Loucy (cell line): ENCODE results near the gene DLG1.

Experiments used
- H2AFZ ChIP-seq: fragments of 200-600 bp; sonication (generic); 2 replicates; pipeline ENCODE4 v1.6.0; 2016; ENCODE audit warnings: antibody characterized with exemption, mild to moderate bottlenecking, low read length, moderate library complexity
- H3F3A ChIP-seq: fragments of 200-600 bp; 2 replicates; pipeline ENCODE4 v1.6.0; 2016; ENCODE audit warnings: antibody characterized with exemption, low read depth, mild to moderate bottlenecking
- H3K27me3 ChIP-seq: fragments of 200-600 bp; sonication (generic); 2 replicates; pipeline ENCODE4 v1.6.1; 2014; ENCODE audit warnings: low read length, mild to moderate bottlenecking; ENCODE audit not compliant: insufficient read depth, poor library complexity, severe bottlenecking
- H3K36me3 ChIP-seq: fragments of 200-600 bp; sonication (generic); 2 replicates; pipeline ENCODE4 v1.6.1; 2016; ENCODE audit warnings: low read length; ENCODE audit not compliant: insufficient read depth
- H3K4me1 ChIP-seq: fragments of 200-600 bp; sonication (generic); 2 replicates; pipeline ENCODE4 v1.5.1; 2014; ENCODE audit warnings: low read length, mild to moderate bottlenecking; ENCODE audit not compliant: insufficient read depth, poor library complexity, severe bottlenecking
- H3K4me2 ChIP-seq: fragments of 200-600 bp; sonication (generic); 2 replicates; pipeline ENCODE4 v1.6.0; 2014; ENCODE audit warnings: antibody characterized with exemption, low read length, low read depth, mild to moderate bottlenecking; ENCODE audit not compliant: poor library complexity, severe bottlenecking
- H3K4me3 ChIP-seq: fragments of 200-600 bp; sonication (generic); 2 replicates; pipeline ENCODE4 v1.5.1; 2014; ENCODE audit warnings: low read length, mild to moderate bottlenecking, mixed read lengths; ENCODE audit not compliant: poor library complexity, severe bottlenecking
- H3K79me2 ChIP-seq: fragments of 200-600 bp; sonication (generic); 2 replicates; pipeline ENCODE4 v1.6.1; 2014; ENCODE audit warnings: low read length; ENCODE audit not compliant: insufficient read depth
- H3K9ac ChIP-seq: fragments of 200-600 bp; sonication (generic); 2 replicates; pipeline ENCODE4 v1.6.0; 2014; ENCODE audit warnings: mild to moderate bottlenecking, low read depth, low read length, moderate library complexity; ENCODE audit not compliant: poor library complexity, severe bottlenecking
- H3K9me2 ChIP-seq: fragments of 200-600 bp; sonication (generic); replicated peaks from 2 replicates; pipeline ENCODE4 v1.6.1; 2016; ENCODE audit warnings: low read depth, low read length, mixed read lengths
- H3K9me3 ChIP-seq: fragments of 200-600 bp; sonication (generic); 2 replicates; pipeline ENCODE4 v1.6.1; 2014; ENCODE audit warnings: mild to moderate bottlenecking, antibody characterized with exemption, low read length, low read depth; ENCODE audit not compliant: insufficient read depth
- H4K20me1 ChIP-seq: fragments of 200-600 bp; sonication (generic); 2 replicates; pipeline ENCODE4 v1.6.0; 2014; ENCODE audit warnings: antibody characterized with exemption, low read length, mild to moderate bottlenecking; ENCODE audit not compliant: insufficient read depth, poor library complexity, severe bottlenecking
- CTCF ChIP-seq: fragments of 200-600 bp; sonication (generic); conservative IDR thresholded peaks from 2 replicates; pipeline ENCODE4 v1.5.1; 2014; ENCODE audit warnings: mild to moderate bottlenecking, antibody characterized with exemption, low read length
- EZH2phosphoT487 ChIP-seq: fragments of 200-600 bp; IDR thresholded peaks from 2 replicates; pipeline ENCODE4 v1.6.1; 2018; ENCODE audit warnings: antibody characterized with exemption, mild to moderate bottlenecking, moderate library complexity, borderline replicate concordance

Gene DLG1

GRCh38 chr3:197050511-197050910 is 247.9 kb downstream of the DLG1 start:
- no peak overlapping the region for H2AFZ ChIP-seq
- H3K27me3 ChIP-seq = no peaks in the 10 kb centered on the region
- peaks cover 36% of the 10 kb centered on the region; the same call in 1 of the 2 replicates for H3K36me3 ChIP-seq
- no peaks in the 10 kb centered on the region for H4K20me1 ChIP-seq
- no peaks in the 10 kb centered on the region for H3K9me3 ChIP-seq
- H3K9me2 ChIP-seq = no peaks in the 10 kb centered on the region
- 0 out of 2 replicates have a peak, but pooled peaks cover 2% of the 10 kb centered on the region for H3F3A ChIP-seq
- no peak overlapping the region for H3K9ac ChIP-seq
- H3K4me2 ChIP-seq = no peak overlapping the region
- no peak overlapping the region for H3K4me3 ChIP-seq
- TF ChIP-seq EZH2phosphoT487 (no peak), CTCF (no peak)
- no peaks in the 10 kb centered on the region for H3K4me1 ChIP-seq
- no peaks in the 10 kb centered on the region for H3K79me2 ChIP-seq

- Histone ChIP-seq H3K9me2 (no peaks in the 10 kb centered on the region), H3K4me1 (no peaks in the 10 kb centered on the region), H3K9me3 (no peaks in the 10 kb centered on the region), H4K20me1 (no peaks in the 10 kb centered on the region), H2AFZ (no peak overlapping the region), H3K79me2 (no peaks in the 10 kb centered on the region), H3K36me3 (peaks cover 28% of the 10 kb centered on the region; the same call in 1 of the 2 replicates), H3F3A (no peaks in the 10 kb centered on the region), H3K9ac (no peak overlapping the region), H3K4me2 (no peak overlapping the region), H3K27me3 (no peaks in the 10 kb centered on the region), H3K4me3 (no peak overlapping the region)
- TF ChIP-seq CTCF (no peak), EZH2phosphoT487 (no peak)
These were observed 255.9 kb downstream of the DLG1 start for GRCh38 chr3:197042539-197042938.

GRCh38 chr3:197041875-197042488 is 256.4 kb downstream of the DLG1 start:
- H3F3A ChIP-seq = no peaks in the 10 kb centered on the region
- H3K4me2 ChIP-seq = no peak overlapping the region
- no peaks in the 10 kb centered on the region for H3K27me3 ChIP-seq
- H3K9ac ChIP-seq = no peak overlapping the region
- no peaks in the 10 kb centered on the region for H4K20me1 ChIP-seq
- no peak for TF ChIP-seq EZH2phosphoT487
- no peak for TF ChIP-seq CTCF
- H3K36me3 ChIP-seq = peaks cover 28% of the 10 kb centered on the region; the same call in 1 of the 2 replicates
- no peaks in the 10 kb centered on the region for H3K9me3 ChIP-seq
- no peaks in the 10 kb centered on the region for H3K9me2 ChIP-seq
- H3K4me3 ChIP-seq = no peak overlapping the region
- no peaks in the 10 kb centered on the region for H3K79me2 ChIP-seq
- H2AFZ ChIP-seq = no peak overlapping the region
- no peaks in the 10 kb centered on the region for H3K4me1 ChIP-seq
